ENCODE measurements around the gene TJP1.

GRCh38 chr15:29681946-29682345 is 140.3 kb downstream of the TJP1 start:
- TF ChIP-seq CTCF (conservative IDR thresholded peaks at IDR 0.05) (no peak), EZH2 (IDR thresholded peaks at IDR 0.05; ENCODE audit: low read depth) (no peak)

Measured in PC-9 (cell line).